Lung (tissue), 12 donors: ENCODE measurements around the gene TMEM272. TPM values are rescaled to one million over a fixed set of nuclear protein-coding genes. Genes with fewer than 3 reads are reported as not detected.
A peak's percentile ranks its signal among the peaks of the same experiment; 100 is the strongest.

ENCODE experiments used
- ATAC-seq: fragments of 200-7000 bp; cut with Tn5 transposase; one replicate; pipeline ENCODE4 v1.9.1; 2020; ENCODE audit warnings: moderate number of reproducible peaks; ENCODE audit not compliant: insufficient read depth, low FRiP score
- DNase-seq, 3 donors: peaks; one replicate each; pipeline ENCODE4 v3.0.0-alpha.2; 2013 to 2017
- H3K27ac ChIP-seq, 2 donors: one replicate each; pipeline ENCODE4 v1.5.1; 2013; ENCODE audit warnings: mild to moderate bottlenecking in 2 of 2, moderate library complexity in 2 of 2, control low read depth in 1 of 2, inconsistent platforms in 1 of 2, low read depth in 1 of 2, low read length in 1 of 2
- H3K27me3 ChIP-seq, 3 donors: one replicate each; pipeline ENCODE4 v1.5.1; 2013; ENCODE audit warnings: low read length in 2 of 3; ENCODE audit not compliant: control insufficient read depth in 3 of 3, insufficient read depth in 3 of 3
- H3K36me3 ChIP-seq, 4 donors: one replicate each; pipeline ENCODE4 v1.5.1; 2013; ENCODE audit warnings: low read length in 4 of 4, mild to moderate bottlenecking in 1 of 4, moderate library complexity in 1 of 4; ENCODE audit not compliant: control insufficient read depth in 4 of 4, insufficient read depth in 4 of 4
- H3K4me1 ChIP-seq, 5 donors: one replicate each; pipeline ENCODE4 v1.5.1; 2013; ENCODE audit warnings: low read length in 5 of 5, mild to moderate bottlenecking in 2 of 5, moderate library complexity in 1 of 5; ENCODE audit not compliant: control insufficient read depth in 5 of 5, insufficient read depth in 5 of 5
- H3K4me3 ChIP-seq: one replicate; pipeline ENCODE4 v1.5.1; 2013; ENCODE audit warnings: mild to moderate bottlenecking, control low read depth, moderate library complexity
- H3K9ac ChIP-seq, 2 donors: one replicate each; pipeline ENCODE4 v1.5.1; 2013; ENCODE audit warnings: low read length in 2 of 2, control low read depth in 1 of 2; ENCODE audit not compliant: insufficient read depth in 1 of 2
- H3K9me3 ChIP-seq, 4 donors: one replicate each; pipeline ENCODE4 v1.5.1; 2013; ENCODE audit warnings: low read length in 3 of 4, mild to moderate bottlenecking in 1 of 4, moderate library complexity in 1 of 4; ENCODE audit not compliant: control insufficient read depth in 4 of 4, insufficient read depth in 3 of 4
- CTCF ChIP-seq: IDR thresholded peaks from 2 replicates; pipeline ENCODE4 v1.5.1; 2012; ENCODE audit warnings: mild to moderate bottlenecking; ENCODE audit errors: control extremely low read depth, extremely low read depth
- WGBS, 2 donors: extraction: QIAGEN DNeasy Blood & Tissue Kit; methylation state at CpG; one replicate each; pipeline ENCODE4 v1.1.7; 2013; 5-methylcytosine and 5-hydroxymethylcytosine counted together
- polyA plus RNA-seq, 2 donors: library from polyadenylated mRNA; stranded (reverse); fragments of 200-250 nt; gene quantifications; one replicate each; pipeline ENCODE4 v1.2.1, GENCODE V29; 2013
- total RNA-seq, 2 donors: library from RNA; depleted of rRNA in 1 of 2; stranded (reverse); fragments of >200 nt in 1 of 2; gene quantifications; one replicate each; pipeline ENCODE4 v1.2.1, GENCODE V29; 2014 to 2021
- donor health status: control.
- donor health status: control.
- donor health status: Bipolar disorder and iron deficiency.
- donor health status: healthy.
- donor health status: DM: yes; HTN: yes; CAD: no.

TMEM272 gene
- total and polyA plus RNA-seq, 4 donors = 0.08 to 0.55 (median 0.09) TPM

- Histone ChIP-seq H3K4me1 (peaks cover 0 to 24% (median 10%) of the 10 kb centered on the region in 5 donors), H3K27me3 (no peaks in the 10 kb centered on the region), H3K9ac (no peak overlapping the region), H3K9me3 (no peaks in the 10 kb centered on the region), H3K4me3 (no peak overlapping the region), H3K36me3 (no peaks in the 10 kb centered on the region), H3K27ac (no peak overlapping the region)
- no peak for TF ChIP-seq CTCF
- 80 to 87% methylated on average over 2 of the region's 2 CpGs for WGBS, 2 donors
- DNase-seq (no peak), ATAC-seq (no peak)
These were observed 21.6 kb downstream of the TMEM272 start for GRCh38 chr13:51823359-51823758.

- no peaks in the 10 kb centered on the region for H3K9me3 ChIP-seq
- ATAC-seq (no peak), DNase-seq (no peak)
- H3K27me3 ChIP-seq = no peaks in the 10 kb centered on the region
- H3K36me3 ChIP-seq = no peaks in the 10 kb centered on the region
- no peak for TF ChIP-seq CTCF
- peaks cover 0 to 26% (median 10%) of the 10 kb centered on the region in 5 donors for H3K4me1 ChIP-seq
- 48 to 73% methylated on average over 13 of the region's 13 CpGs for WGBS, 2 donors
- H3K4me3 ChIP-seq = no peak overlapping the region
- H3K9ac ChIP-seq = no peak overlapping the region
- H3K27ac ChIP-seq = no peak overlapping the region
These were observed 22.7 kb downstream of the TMEM272 start for GRCh38 chr13:51822106-51822815.

GRCh38 chr13:51821606-51822005, 23.4 kb downstream of the TMEM272 start:
- Histone ChIP-seq H3K27me3 (peaks cover 0 to 2% (median 0%) of the 10 kb centered on the region in 3 donors), H3K4me1 (peaks cover 0 to 20% (median 7%) of the 10 kb centered on the region in 5 donors), H3K36me3 (no peaks in the 10 kb centered on the region), H3K27ac (no peak overlapping the region), H3K4me3 (no peak overlapping the region), H3K9me3 (no peaks in the 10 kb centered on the region), H3K9ac (no peak overlapping the region)
- ATAC-seq (peak; percentile 5), DNase-seq (no peak)
- no peak for TF ChIP-seq CTCF
- WGBS, 2 donors = 30 to 50% methylated on average over 2 of the region's 2 CpGs
